SK-N-SH (cell line): ENCODE results near the gene ME3. TPM values are rescaled to one million over a fixed set of nuclear protein-coding genes. Genes with fewer than 3 reads are reported as not detected.

ENCODE experiments used
- CTCF ChIA-PET: fragments of 300-600, 350-600 bp; formaldehyde crosslinking; extraction: SDS; loops from one replicate; lab custom pipeline; 2021; lab: Yijun Ruan, JAX
- POLR2A ChIA-PET: fragments of 350-600 bp; sonication (Branson Sonifier 250); formaldehyde crosslinking; extraction: SDS; loops from one replicate; lab custom pipeline; 2020; ENCODE audit warnings: antibody characterized with exemption, inconsistent platforms; lab: Yijun Ruan, JAX
- DNase-seq: peaks from one replicate; pipeline ENCODE4 v3.0.0; 2012
- H2AFZ ChIP-seq: fragments of 200-600 bp; sonication (generic); 2 replicates; pipeline ENCODE4 v1.8.1; 2016; ENCODE audit warnings: antibody characterized with exemption, mild to moderate bottlenecking, low read depth
- H3F3A ChIP-seq: fragments of 200-600 bp; sonication (generic); replicated peaks from 2 replicates; pipeline ENCODE3; 2016; ENCODE audit warnings: antibody characterized with exemption, mild to moderate bottlenecking; ENCODE audit not compliant: insufficient read depth
- H3K27ac ChIP-seq, 2 experiments: fragments of 200-500 bp in 1 of 2; fragments of 200-600 bp in 1 of 2; sonication (Bioruptor generic) in 1 of 2; sonication (generic), shearing (Covaris generic) in 1 of 2; 2 replicates each; pipeline versions ENCODE4 v1.5.1 to v1.6.1; 2014 to 2016; ENCODE audit warnings: low read depth in 2 of 2, inconsistent platforms in 1 of 2, low read length in 1 of 2, mild to moderate bottlenecking in 1 of 2, mixed read lengths in 1 of 2
- H3K27me3 ChIP-seq: fragments of 200-600 bp; sonication (generic), shearing (Covaris generic); 2 replicates; pipeline ENCODE4 v1.6.1; 2016; ENCODE audit warnings: mixed run types; ENCODE audit not compliant: insufficient read depth
- H3K36me3 ChIP-seq, 2 experiments: fragments of 200-500 bp in 1 of 2; fragments of 200-600 bp in 1 of 2; sonication (Bioruptor generic) in 1 of 2; sonication (generic) in 1 of 2; replicated peaks in 1 of 2; 2 replicates each; pipeline versions ENCODE3 to v1.5.1; 2014 to 2016; ENCODE audit warnings: low read length in 1 of 2, mild to moderate bottlenecking in 1 of 2; ENCODE audit not compliant: insufficient read depth in 2 of 2, control insufficient read depth in 1 of 2
- H3K4me1 ChIP-seq, 2 experiments: fragments of 200-500 bp in 1 of 2; fragments of 200-600 bp in 1 of 2; sonication (Bioruptor generic) in 1 of 2; sonication (generic), shearing (Covaris generic) in 1 of 2; 2 replicates each; pipeline versions ENCODE4 v1.5.1 to v1.6.1; 2014 to 2016; ENCODE audit warnings: low read depth in 1 of 2, low read length in 1 of 2, mixed run types in 1 of 2; ENCODE audit not compliant: insufficient read depth in 2 of 2, control insufficient read depth in 1 of 2
- H3K4me2 ChIP-seq: fragments of 200-600 bp; sonication (generic), shearing (Covaris generic); 2 replicates; pipeline ENCODE4 v1.6.1; 2017; ENCODE audit warnings: mixed run types
- H3K4me3 ChIP-seq, 2 experiments: fragments of 200-500 bp in 1 of 2; fragments of 200-600 bp in 1 of 2; sonication (Bioruptor generic) in 1 of 2; sonication (generic), shearing (Covaris generic) in 1 of 2; 2 replicates each; pipeline versions ENCODE4 v1.5.1 to v1.8.1; 2014 to 2016; ENCODE audit warnings: low read depth in 2 of 2, inconsistent platforms in 1 of 2, low read length in 1 of 2, mild to moderate bottlenecking in 1 of 2, mixed read lengths in 1 of 2, moderate library complexity in 1 of 2
- H3K79me2 ChIP-seq: fragments of 200-600 bp; sonication (generic); 2 replicates; pipeline ENCODE4 v1.8.1; 2017; ENCODE audit warnings: mild to moderate bottlenecking; ENCODE audit not compliant: insufficient read depth
- H3K9ac ChIP-seq: fragments of 200-600 bp; sonication (generic); 2 replicates; pipeline ENCODE4 v1.6.1; 2017; ENCODE audit warnings: mixed run types
- H3K9me2 ChIP-seq: fragments of 200-600 bp; sonication (generic); 2 replicates; pipeline ENCODE4 v1.6.1; 2017; ENCODE audit warnings: mixed run types
- H3K9me3 ChIP-seq: fragments of 200-600 bp; sonication (generic); 2 replicates; pipeline ENCODE4 v1.6.1; 2017; ENCODE audit warnings: mixed run types, mild to moderate bottlenecking, moderate library complexity
- H4K20me1 ChIP-seq: fragments of 200-600 bp; sonication (generic); 2 replicates; pipeline ENCODE4 v1.6.1; 2017; ENCODE audit warnings: mild to moderate bottlenecking, mixed run types; ENCODE audit not compliant: insufficient read depth
- NFIC ChIP-seq: IDR thresholded peaks from 2 replicates; pipeline ENCODE4 v1.4.0; 2012; ENCODE audit warnings: borderline replicate concordance
- POLR2AphosphoS5 ChIP-seq: IDR thresholded peaks from 2 replicates; pipeline ENCODE4 v1.6.1; 2012; ENCODE audit warnings: low read depth, low read length
- RAD21 ChIP-seq: IDR thresholded peaks from 2 replicates; pipeline ENCODE4 v1.6.1; 2012; ENCODE audit warnings: mild to moderate bottlenecking, low read length
- RCOR1 ChIP-seq: fragments of 150-350 bp; IDR thresholded peaks from 2 replicates; pipeline ENCODE4 v1.6.1; 2017; ENCODE audit warnings: antibody characterized with exemption, low read length
- RFX5 ChIP-seq: IDR thresholded peaks from 2 replicates; pipeline ENCODE4 v1.6.1; 2012; ENCODE audit warnings: mild to moderate bottlenecking, improper control_type of control experiment, low read length
- SMC3 ChIP-seq: IDR thresholded peaks from 2 replicates; pipeline ENCODE4 v1.6.1; 2012; ENCODE audit warnings: low read depth, low read length, improper control_type of control experiment
- TAF1 ChIP-seq: IDR thresholded peaks from 2 replicates; pipeline ENCODE4 v1.6.1; 2012; ENCODE audit warnings: low read depth, mild to moderate bottlenecking, low read length, moderate library complexity, borderline replicate concordance
- WGBS: methylation state at CpG from one replicate; pipeline ENCODE4 v1.1.6; 2017; ENCODE audit warnings: low lambda C conversion rate; 5-methylcytosine and 5-hydroxymethylcytosine counted together
- polyA plus RNA-seq, 3 experiments: library from polyadenylated mRNA; depleted of rRNA; stranded (reverse); fragments of >200 nt; gene quantifications; 2 replicates each; pipeline ENCODE4 v1.2.3, GENCODE V29; 2012
- TF ChIP-seq, protein P1 (sequence below): IDR thresholded peaks from 2 replicates; pipeline ENCODE4 v1.4.0; 2012; ENCODE audit warnings: low read depth, borderline replicate concordance

Gene ME3
- polyA plus RNA-seq, 1 of the 3 experiments (the other 2 are of a cell fraction) = 22.0 TPM

- no peak overlapping the region for H2AFZ ChIP-seq
- TF ChIP-seq NFIC = no peak
- TF ChIP-seq, protein P1, sequence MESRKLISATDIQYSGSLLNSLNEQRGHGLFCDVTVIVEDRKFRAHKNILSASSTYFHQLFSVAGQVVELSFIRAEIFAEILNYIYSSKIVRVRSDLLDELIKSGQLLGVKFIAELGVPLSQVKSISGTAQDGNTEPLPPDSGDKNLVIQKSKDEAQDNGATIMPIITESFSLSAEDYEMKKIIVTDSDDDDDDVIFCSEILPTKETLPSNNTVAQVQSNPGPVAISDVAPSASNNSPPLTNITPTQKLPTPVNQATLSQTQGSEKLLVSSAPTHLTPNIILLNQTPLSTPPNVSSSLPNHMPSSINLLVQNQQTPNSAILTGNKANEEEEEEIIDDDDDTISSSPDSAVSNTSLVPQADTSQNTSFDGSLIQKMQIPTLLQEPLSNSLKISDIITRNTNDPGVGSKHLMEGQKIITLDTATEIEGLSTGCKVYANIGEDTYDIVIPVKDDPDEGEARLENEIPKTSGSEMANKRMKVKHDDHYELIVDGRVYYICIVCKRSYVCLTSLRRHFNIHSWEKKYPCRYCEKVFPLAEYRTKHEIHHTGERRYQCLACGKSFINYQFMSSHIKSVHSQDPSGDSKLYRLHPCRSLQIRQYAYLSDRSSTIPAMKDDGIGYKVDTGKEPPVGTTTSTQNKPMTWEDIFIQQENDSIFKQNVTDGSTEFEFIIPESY = no peak
- H3K27ac ChIP-seq = 0 out of 4 replicates have a peak overlapping the region, but pooled peaks of 1 of the 2 experiments have one; percentile 5
- ChIA-PET POLR2A (no interaction called here), CTCF (interaction anchor here (0.8 kb wide), 1 partner anchor 102 kb away, joined by 3 read pairs; no protein-coding TSS in a partner anchor)
- peaks cover 0 to 4% of the 10 kb centered on the region in 2 experiments for H3K36me3 ChIP-seq
- no peaks in the 10 kb centered on the region for H3K9me2 ChIP-seq
- whole genome bisulfite sequencing = 96% methylated on average over 2 of the region's 2 CpGs
- H3K79me2 ChIP-seq = no peaks in the 10 kb centered on the region
- no peak overlapping the region for H3K4me2 ChIP-seq
- DNase-seq = no peak
- H3K27me3 ChIP-seq = no peaks in the 10 kb centered on the region
- H4K20me1 ChIP-seq = no peaks in the 10 kb centered on the region
- H3K4me3 ChIP-seq = no peak overlapping the region
- no peaks in the 10 kb centered on the region for H3F3A ChIP-seq
- H3K4me1 ChIP-seq = no peaks in the 10 kb centered on the region
- H3K9me3 ChIP-seq = 0 out of 2 replicates have a peak, but pooled peaks cover 4% of the 10 kb centered on the region
- no peak overlapping the region for H3K9ac ChIP-seq
Observed at GRCh38 chr11:86558841-86559240, 113.6 kb downstream of the ME3 start.

DNA sequence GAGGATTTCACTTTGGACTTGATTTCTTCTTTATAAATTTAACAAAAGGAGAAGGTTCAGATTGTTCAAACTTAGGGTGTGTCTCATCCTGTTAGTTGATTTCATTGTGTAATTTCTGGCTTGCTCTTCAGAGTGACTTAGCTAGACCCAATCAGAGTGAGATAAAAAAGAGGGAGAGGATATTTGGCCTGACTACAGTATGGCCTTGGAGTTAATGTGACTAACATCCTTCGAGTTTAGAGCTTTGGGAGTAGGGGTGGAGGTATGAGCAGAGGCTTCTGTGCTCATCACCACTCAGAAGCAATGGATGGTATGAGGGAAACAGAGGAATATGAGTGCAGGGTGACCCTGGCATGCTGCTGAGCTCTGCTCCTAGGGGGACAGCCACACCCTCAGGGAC is 114.2 kb downstream of the ME3 start:
- Histone ChIP-seq H3K4me2 (no peak overlapping the region), H3K9ac (no peak overlapping the region), H3K4me1 (no peaks in the 10 kb centered on the region), H3K9me2 (no peaks in the 10 kb centered on the region), H3K9me3 (no peaks in the 10 kb centered on the region), H3K27ac (no peak overlapping the region), H3K27me3 (no peaks in the 10 kb centered on the region), H4K20me1 (no peaks in the 10 kb centered on the region), H2AFZ (no peak overlapping the region), H3F3A (no peaks in the 10 kb centered on the region), H3K79me2 (no peaks in the 10 kb centered on the region), H3K36me3 (peaks cover 0 to 4% of the 10 kb centered on the region in 2 experiments), H3K4me3 (no peak overlapping the region)
- TF ChIP-seq RFX5 (no peak), RAD21 (no peak), TAF1 (no peak), RCOR1 (no peak), POLR2AphosphoS5 (no peak), SMC3 (no peak)
- TF ChIP-seq, protein P1 = no peak
- DNase-seq = no peak
- CTCF ChIA-PET = interaction anchor here (0.8 kb wide), 1 partner anchor 101 kb away, joined by 3 read pairs; no protein-coding TSS in a partner anchor
- POLR2A ChIA-PET = no interaction called here
- whole genome bisulfite sequencing = 67% methylated on average over 1 of the region's 1 CpG
